ENCODE data around the gene PPP2R2D.
A peak's percentile ranks its signal among the peaks of the same experiment; 100 is the strongest.
"Not testable (repeated sequence)": the region's sequence is repeated elsewhere in the genome, so short reads cannot be mapped to it uniquely, and the experiment has no call there.

PPP2R2D gene

GRCh38 chr10:131944412-131944811 lies 43.6 kb downstream of the PPP2R2D start:
- no peaks in the 10 kb centered on the region for H3K9me3 Mint-ChIP-seq
- H3K27me3 Mint-ChIP-seq: no peaks in the 10 kb centered on the region
- H3K4me3 Mint-ChIP-seq: no peak overlapping the region
- CTCF ChIA-PET: interaction anchor here (1.0 to 1.4 kb wide), 4 partner anchors 9 to 79 kb away, joined by 3 to 6 read pairs (median 4); no protein-coding TSS in a partner anchor
- no peak for DNase-seq
- H3K27ac Mint-ChIP-seq: no peak overlapping the region
- no peaks in the 10 kb centered on the region for H3K4me1 Mint-ChIP-seq
- peaks cover 63% of the 10 kb centered on the region for H3K36me3 Mint-ChIP-seq

- H3K36me3 Mint-ChIP-seq: peaks cover 64% of the 10 kb centered on the region
- no peaks in the 10 kb centered on the region for H3K9me3 Mint-ChIP-seq
- H3K27ac Mint-ChIP-seq: no peak overlapping the region
- no peaks in the 10 kb centered on the region for H3K4me1 Mint-ChIP-seq
- no peak overlapping the region for H3K4me3 Mint-ChIP-seq
- no peak for DNase-seq
- CTCF ChIA-PET: interaction anchor here (1.0 to 1.4 kb wide), 3 partner anchors 10 to 59 kb away, joined by 3 to 5 read pairs (median 3); no protein-coding TSS in a partner anchor
- H3K27me3 Mint-ChIP-seq: no peaks in the 10 kb centered on the region
Observed at GRCh38 chr10:131944976-131945695, 44.3 kb downstream of the PPP2R2D start.

- Mint-ChIP-seq H3K27me3 (no peaks in the 10 kb centered on the region), H3K9me3 (no peaks in the 10 kb centered on the region), H3K27ac (no peak overlapping the region), H3K36me3 (peaks cover 62% of the 10 kb centered on the region), H3K4me1 (no peaks in the 10 kb centered on the region), H3K4me3 (no peak overlapping the region)
- CTCF ChIA-PET: interaction anchor here (1.8 kb wide), 1 partner anchor 60 kb away, joined by 7 read pairs; no protein-coding TSS in a partner anchor
- no peak for DNase-seq
Observed at GRCh38 chr10:131946321-131946751, 45.5 kb downstream of the PPP2R2D start.

GRCh38 chr10:131946880-131947279 lies 46.1 kb downstream of the PPP2R2D start:
- Mint-ChIP-seq H3K27ac (no peak overlapping the region), H3K36me3 (peaks cover 61% of the 10 kb centered on the region)
- CTCF ChIA-PET: interaction anchor here (1.8 kb wide), 1 partner anchor 61 kb away, joined by 7 read pairs; no protein-coding TSS in a partner anchor

GRCh38 chr10:131947631-131948347 lies 47.0 kb downstream of the PPP2R2D start:
- H3K27ac Mint-ChIP-seq: no peak overlapping the region
- no peaks in the 10 kb centered on the region for H3K4me1 Mint-ChIP-seq
- no peaks in the 10 kb centered on the region for H3K27me3 Mint-ChIP-seq
- no peak overlapping the region for H3K4me3 Mint-ChIP-seq
- no peaks in the 10 kb centered on the region for H3K9me3 Mint-ChIP-seq
- H3K36me3 Mint-ChIP-seq: peaks cover 60% of the 10 kb centered on the region
- no peak for DNase-seq
- CTCF ChIA-PET: interaction anchor here (1.8 kb wide), 1 partner anchor 62 kb away, joined by 7 read pairs; no protein-coding TSS in a partner anchor

More at GRCh38 chr10:131946880-131947279, 46.1 kb downstream of the PPP2R2D start:
- no peaks in the 10 kb centered on the region for H3K9me3 Mint-ChIP-seq
- H3K4me1 Mint-ChIP-seq: no peaks in the 10 kb centered on the region
- no peak for DNase-seq
- no peaks in the 10 kb centered on the region for H3K27me3 Mint-ChIP-seq
- no peak overlapping the region for H3K4me3 Mint-ChIP-seq

GRCh38 chr10:131948501-131948900 lies 47.7 kb downstream of the PPP2R2D start:
- Mint-ChIP-seq H3K36me3 (peaks cover 56% of the 10 kb centered on the region), H3K27me3 (no peaks in the 10 kb centered on the region), H3K9me3 (no peaks in the 10 kb centered on the region), H3K27ac (no peak overlapping the region), H3K4me1 (no peaks in the 10 kb centered on the region), H3K4me3 (no peak overlapping the region)
- CTCF ChIA-PET: no interaction called here
- DNase-seq: no peak

- Mint-ChIP-seq H3K27ac (no peak overlapping the region), H3K9me3 (no peaks in the 10 kb centered on the region), H3K4me3 (no peak overlapping the region), H3K27me3 (no peaks in the 10 kb centered on the region), H3K36me3 (peaks cover 52% of the 10 kb centered on the region), H3K4me1 (no peaks in the 10 kb centered on the region)
- no peak for DNase-seq
- CTCF ChIA-PET: no interaction called here
Observed at GRCh38 chr10:131949041-131949862, 48.4 kb downstream of the PPP2R2D start.

- H3K4me1 Mint-ChIP-seq, H3K9me3 Mint-ChIP-seq, DNase-seq, H3K27ac Mint-ChIP-seq, H3K4me3 Mint-ChIP-seq, H3K27me3 Mint-ChIP-seq, CTCF ChIA-PET: not testable (repeated sequence)
- H3K36me3 Mint-ChIP-seq: peaks cover 54% of the 10 kb centered on the region
Observed at GRCh38 chr10:131949908-131950307, 49.1 kb downstream of the PPP2R2D start.

- no peak overlapping the region for H3K4me3 Mint-ChIP-seq
- H3K27ac Mint-ChIP-seq: peak overlapping the region; percentile 51
- DNase-seq: no peak
- H3K4me1 Mint-ChIP-seq: no peaks in the 10 kb centered on the region
- H3K36me3 Mint-ChIP-seq: peaks cover 44% of the 10 kb centered on the region
- CTCF ChIA-PET: interaction anchor here (1.7 kb wide), 1 partner anchor 68 kb away, joined by 6 read pairs; no protein-coding TSS in a partner anchor
- H3K9me3 Mint-ChIP-seq: no peaks in the 10 kb centered on the region
- H3K27me3 Mint-ChIP-seq: no peaks in the 10 kb centered on the region
Observed at GRCh38 chr10:131954356-131954965, 53.7 kb downstream of the PPP2R2D start.

- H3K36me3 Mint-ChIP-seq: peaks cover 38% of the 10 kb centered on the region
- no peak overlapping the region for H3K4me3 Mint-ChIP-seq
- H3K4me1 Mint-ChIP-seq: no peaks in the 10 kb centered on the region
- CTCF ChIA-PET: interaction anchor here (1.7 kb wide), 1 partner anchor 67 kb away, joined by 6 read pairs; no protein-coding TSS in a partner anchor
- H3K27ac Mint-ChIP-seq: no peak overlapping the region
- H3K27me3 Mint-ChIP-seq: no peaks in the 10 kb centered on the region
- H3K9me3 Mint-ChIP-seq: no peaks in the 10 kb centered on the region
- no peak for DNase-seq
Observed at GRCh38 chr10:131955591-131956340, 55.0 kb downstream of the PPP2R2D start.

- no peak overlapping the region for H3K27ac Mint-ChIP-seq
- H3K4me1 Mint-ChIP-seq: peaks cover 11% of the 10 kb centered on the region
- CTCF ChIA-PET: no interaction called here
- H3K27me3 Mint-ChIP-seq: no peaks in the 10 kb centered on the region
- no peaks in the 10 kb centered on the region for H3K9me3 Mint-ChIP-seq
- no peak overlapping the region for H3K4me3 Mint-ChIP-seq
- H3K36me3 Mint-ChIP-seq: peaks cover 28% of the 10 kb centered on the region
- DNase-seq: no peak
Observed at GRCh38 chr10:131959841-131960240, 59.0 kb downstream of the PPP2R2D start.

GRCh38 chr10:131960631-131961046 lies 59.8 kb downstream of the PPP2R2D start:
- no peaks in the 10 kb centered on the region for H3K9me3 Mint-ChIP-seq
- H3K4me3 Mint-ChIP-seq: no peak overlapping the region
- peak overlapping the region; percentile 54 for H3K27ac Mint-ChIP-seq
- CTCF ChIA-PET: no interaction called here
- H3K4me1 Mint-ChIP-seq: peaks cover 19% of the 10 kb centered on the region
- DNase-seq: no peak
- H3K36me3 Mint-ChIP-seq: peaks cover 23% of the 10 kb centered on the region
- no peaks in the 10 kb centered on the region for H3K27me3 Mint-ChIP-seq
